ENCODE data around the gene GRID2.

GRID2 gene

DNA sequence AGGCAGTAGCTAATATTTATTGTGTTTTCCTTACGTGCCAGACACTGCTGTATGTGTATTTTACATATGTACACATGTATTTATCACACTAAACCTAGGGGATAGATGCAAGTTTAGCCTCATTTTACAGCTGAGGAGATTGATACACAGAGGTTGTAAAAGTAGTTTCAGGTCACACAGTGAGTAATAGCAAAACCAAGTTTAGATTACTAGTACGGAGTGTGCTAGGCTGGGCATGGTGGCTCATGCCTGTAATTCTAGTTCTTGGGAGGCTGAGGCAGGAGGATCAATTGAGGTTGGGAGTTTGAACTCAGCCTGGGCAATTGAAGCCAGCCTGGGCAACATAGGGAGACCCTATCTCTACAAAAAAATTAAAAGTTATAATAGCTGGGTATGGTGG is 823.7 kb downstream of the GRID2 start:
- DNase-seq: no peak

DNA sequence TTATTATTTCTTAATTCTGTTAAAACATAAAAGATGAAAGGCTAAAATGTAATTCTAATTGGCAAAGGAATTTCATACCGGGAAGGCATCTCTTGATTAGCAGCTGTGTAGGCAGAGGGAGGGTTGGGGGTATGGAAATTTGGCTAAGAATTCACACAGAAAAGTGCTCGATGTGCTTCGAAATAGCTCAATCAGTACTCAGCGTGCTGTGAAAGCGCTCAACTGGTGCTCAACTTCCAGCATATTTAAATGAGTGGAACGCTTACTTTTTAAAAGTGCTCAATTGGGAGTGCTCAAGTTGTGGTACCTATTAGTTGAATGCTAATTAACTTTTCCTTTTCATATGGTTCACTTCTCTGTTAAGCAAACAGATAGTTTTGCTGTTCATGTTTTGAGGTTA is 828.9 kb downstream of the GRID2 start:
- no peak for DNase-seq

DNA sequence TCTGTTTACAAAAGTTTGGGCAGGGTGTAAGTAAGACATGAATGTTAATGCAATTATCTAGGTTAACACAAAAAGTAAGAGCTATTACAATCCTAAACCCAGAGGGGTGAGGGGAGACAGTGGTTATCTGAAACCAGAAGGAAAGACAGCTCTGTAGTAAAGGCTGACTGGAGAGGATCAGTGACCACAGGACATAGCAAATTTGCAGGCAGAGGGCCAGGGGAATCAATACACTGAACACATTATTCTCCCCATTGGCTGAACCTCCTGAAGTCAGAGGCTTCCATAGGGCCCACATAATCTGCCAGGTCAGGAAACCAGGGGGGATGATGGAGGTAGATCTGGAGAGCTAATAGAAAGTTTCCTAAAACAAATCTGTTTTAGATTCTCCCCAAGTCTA is 835.4 kb downstream of the GRID2 start:
- DNase-seq: no peak

DNA sequence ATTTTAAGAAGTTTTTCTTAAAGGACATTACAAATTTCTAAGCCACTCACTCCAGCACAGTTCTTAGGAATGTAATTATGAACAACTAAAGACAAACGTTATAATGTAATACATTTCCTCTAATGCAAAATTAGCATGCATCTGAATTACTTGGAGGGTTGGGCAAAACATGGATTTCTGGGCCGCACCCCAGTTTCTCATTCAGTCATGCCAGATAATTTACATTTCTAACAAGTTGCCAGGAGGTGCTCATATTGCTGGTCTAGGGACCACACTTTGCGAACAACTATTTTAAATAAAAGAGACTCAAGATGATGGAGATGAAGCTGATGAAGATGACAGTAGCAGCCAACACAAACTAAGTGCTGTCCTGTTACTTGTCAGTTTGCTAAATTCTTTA is 840.1 kb downstream of the GRID2 start:
- DNase-seq: no peak

DNA sequence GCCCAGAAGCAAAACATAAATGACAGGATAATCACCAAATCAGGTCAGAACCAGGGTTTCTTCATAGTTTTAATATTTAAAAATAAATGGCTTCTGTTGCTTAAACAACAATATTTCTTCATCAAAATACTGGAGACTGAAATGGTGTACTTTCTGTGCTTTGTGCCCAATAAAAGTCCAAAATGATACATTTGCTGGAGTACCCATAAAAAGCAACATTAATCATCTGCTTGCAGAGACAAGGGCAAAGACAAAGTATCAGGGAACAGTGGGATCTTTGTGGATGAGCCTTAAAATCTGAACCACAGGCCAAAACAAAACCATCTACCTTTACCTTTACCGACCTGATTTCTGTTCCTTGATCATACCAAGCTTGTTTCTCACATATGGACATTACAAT is 840.9 kb downstream of the GRID2 start:
- no peak for DNase-seq

DNA sequence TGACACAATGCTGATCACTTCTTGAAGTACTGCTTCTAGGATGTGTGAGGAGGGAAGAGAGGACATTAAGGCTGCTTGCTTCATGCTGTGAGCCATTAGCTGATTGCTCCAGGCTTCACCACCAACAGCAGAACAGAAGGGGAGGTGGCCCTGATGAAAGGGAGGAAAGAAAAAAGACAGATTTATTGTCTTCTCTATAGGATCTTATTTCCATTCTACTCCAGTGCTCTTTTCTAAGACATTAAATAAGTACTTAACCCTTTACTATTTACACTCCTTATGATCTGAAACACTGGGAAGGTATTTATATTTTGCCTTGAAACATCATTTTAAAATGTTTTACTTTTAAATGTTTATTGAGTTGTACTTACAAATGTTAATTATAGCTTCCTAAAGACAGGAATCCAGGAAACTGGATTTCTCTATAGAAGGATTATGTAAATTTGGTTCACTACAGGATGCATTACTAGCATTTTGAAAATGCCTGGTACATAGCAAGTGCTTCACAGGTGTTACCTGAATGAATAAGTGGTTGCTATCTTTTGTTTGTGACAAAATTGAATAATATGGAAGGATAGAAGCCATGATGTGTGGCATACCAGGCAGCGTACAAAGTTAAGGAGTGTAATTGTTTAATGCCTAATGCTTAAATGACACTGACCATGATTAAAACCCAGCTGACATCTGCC is 843.9 kb downstream of the GRID2 start:
- DNase-seq: no peak

DNA sequence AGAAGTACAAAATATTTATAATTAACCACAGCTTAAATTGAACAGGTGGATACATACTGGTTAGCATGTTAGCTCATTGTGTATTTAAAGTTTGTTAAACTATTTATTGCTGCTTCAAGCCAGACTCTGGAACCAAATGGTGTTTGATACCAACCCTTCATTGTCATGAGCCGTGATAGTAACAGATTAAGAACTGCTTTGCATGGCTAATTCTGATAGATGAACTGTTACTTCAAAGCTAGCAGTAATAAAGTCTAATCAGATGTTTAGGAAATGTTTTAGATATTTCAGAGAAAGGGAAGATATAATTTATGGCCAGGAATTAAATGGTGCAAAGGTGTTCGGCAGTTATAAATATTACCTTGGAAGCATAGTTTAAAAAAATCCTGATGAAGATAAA is 848.7 kb downstream of the GRID2 start:
- no peak for DNase-seq

DNA sequence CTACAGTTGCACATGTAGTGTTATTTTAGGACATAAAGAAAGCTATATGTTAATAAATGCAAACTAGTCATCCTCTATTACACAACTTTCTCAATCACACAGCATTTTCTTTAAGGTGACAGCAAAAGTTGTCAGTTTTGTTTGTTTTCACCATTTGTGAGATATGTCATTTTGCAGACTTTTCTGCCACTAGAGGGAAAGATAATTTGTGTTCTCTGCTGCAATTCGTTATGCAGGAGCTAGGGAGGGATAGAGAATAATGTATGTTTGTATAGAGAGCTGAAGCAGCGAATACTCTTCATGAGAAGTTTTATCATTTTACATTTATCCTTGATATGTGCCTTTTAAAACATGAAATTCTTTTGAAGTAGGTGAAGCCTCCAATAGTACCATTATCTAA is 854.2 kb downstream of the GRID2 start:
- peak; percentile 27 for DNase-seq

DNA sequence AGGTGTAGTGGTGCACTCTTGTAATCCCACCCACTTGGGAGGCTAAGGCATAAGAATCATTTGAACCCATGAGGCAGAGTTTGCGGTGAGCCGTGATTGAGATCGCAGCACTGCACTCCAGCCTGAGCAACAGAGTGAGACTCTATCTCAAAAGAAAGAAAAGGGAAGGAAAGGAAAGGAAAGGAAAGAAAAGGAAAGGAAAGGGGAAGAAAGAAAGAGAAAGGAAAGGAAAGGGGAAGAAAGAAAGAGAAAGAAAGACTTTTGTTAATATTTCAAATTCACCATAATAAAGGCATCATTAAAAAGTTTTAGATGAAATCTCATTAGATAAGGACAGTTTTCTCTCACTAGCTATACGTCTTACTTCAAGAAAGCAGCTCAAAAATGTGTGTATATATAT is 864.3 kb downstream of the GRID2 start:
- DNase-seq: no peak

DNA sequence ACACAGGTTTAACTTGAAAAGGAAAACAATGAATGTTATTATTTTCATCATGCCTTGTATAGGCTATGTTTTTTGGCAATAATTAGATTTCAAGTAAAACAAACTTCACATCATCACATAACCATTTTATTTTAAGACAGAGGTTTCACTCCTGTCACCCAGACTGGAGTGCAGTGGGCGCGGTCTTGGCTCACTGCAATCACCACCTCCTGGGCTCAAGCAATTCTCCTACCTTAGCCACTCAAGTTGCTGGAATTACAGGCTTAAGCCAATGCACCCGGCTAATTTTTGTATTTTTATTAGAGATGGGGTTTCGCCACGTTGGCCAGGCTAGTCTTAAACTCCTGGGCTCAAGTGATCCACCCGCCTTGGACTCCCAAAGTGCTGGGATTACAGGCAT is 866.2 kb downstream of the GRID2 start:
- no peak for DNase-seq

DNA sequence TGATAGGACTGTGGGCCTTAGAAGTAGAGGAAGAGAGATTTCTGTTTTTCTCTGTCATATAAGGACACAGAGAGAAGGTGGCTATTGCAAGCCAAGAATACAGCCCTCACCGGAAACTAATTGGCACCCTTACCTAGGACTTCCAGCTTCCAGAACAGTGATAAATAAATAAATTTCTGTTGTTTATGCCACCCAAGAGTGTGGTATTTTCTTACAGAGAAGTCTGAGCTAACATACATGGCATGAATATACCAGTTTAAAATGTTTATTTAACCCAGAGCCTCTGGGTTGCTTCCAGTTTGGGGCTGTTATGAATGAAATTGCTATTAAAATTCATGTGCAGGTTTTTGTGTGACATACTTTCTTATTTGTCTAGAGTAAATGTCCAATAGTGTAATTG is 870.8 kb downstream of the GRID2 start:
- no peak for DNase-seq

DNA sequence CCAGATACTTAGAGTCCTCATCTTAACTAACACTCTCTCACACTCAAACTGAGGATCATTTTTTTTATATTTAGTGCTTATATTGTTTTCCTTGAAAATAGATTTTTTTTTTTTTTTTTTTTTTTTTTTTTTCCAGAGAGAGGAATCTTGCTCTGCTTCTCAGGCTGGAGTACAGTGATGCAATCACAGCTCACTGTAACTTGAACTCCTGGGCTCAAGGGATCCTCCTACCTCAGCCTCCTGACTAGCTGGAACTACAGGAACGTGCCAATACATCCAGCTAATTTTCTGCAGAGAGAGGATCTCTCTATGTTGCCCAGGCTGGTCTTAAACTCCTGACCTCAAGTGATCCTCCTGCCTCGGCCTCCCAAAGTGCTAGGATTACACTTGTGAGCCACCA is 874.5 kb downstream of the GRID2 start:
- no peak for DNase-seq

DNA sequence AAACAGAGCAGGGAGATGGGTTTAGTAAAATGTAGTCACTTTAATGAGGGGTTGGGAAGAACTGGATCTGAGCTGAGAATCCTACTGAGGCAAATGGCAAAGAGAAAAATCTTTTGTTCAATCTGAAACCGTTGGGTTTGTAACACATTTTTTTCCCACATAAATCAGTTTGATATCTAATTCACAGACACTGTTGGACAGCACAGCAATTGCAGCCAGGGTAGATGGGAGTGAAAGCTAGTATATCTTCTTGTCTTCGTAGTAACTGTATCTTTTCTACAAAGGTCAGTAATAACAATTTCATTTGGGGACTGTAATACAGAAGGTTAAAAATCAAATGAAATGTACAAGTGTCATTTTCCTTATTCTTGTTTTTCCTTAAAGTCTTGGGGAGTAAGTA is 875.3 kb downstream of the GRID2 start:
- DNase-seq: no peak

DNA sequence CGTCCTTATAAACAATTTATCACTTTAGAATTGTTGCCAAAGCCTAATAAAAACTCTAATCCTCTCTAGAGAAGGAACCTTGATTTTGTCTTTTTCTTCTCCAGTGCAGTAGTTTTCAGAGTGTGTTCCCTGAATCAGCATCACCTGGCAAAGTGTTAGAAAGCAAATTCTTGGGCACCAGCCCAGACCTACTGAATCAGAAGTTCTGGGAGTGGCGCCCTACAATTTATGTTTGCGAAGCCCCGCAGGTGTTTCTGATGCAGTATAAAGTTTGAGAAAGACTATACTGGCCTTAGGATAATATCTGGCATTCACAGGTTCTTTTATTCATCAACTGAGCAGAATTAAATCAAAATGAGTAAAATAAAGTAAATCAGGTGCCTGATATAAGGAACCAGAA is 879.0 kb downstream of the GRID2 start:
- DNase-seq: no peak

DNA sequence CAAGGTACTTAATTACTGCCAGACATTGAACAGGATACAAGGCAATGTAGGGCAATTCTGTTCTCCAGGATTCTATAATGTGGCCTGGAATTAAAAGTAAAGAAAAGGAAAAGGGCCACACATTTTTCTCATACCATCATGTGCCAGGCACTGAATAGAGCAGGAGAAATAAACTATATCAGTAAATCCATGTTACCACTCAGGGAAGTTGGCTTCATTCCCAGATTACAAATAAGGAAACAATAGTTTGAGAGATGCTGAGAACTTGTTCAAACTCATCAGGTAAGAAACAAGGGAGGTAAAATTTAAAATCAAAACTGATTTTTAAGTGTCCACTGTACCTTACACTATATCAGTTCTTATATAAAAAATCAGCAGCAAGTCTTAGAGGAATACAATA is 879.8 kb downstream of the GRID2 start:
- DNase-seq: no peak

DNA sequence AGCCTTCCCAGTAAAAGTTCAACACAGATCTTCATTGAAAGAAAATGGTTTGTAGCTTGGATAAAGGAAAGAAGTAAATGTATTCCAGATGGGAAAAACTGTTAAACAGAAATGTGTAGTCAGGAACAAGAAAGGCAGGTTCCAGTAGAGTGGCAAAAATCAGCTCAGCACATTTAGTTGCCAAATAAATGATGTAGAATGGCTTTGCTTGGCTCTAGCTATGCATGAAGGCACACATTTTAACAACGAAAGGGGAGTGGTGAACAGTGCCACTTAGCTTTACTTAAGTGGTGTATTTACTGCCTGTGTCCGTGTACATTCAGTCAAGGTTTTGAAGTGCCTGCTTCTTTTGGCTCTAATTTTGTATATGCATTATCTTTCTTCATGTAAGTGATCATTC is 880.3 kb downstream of the GRID2 start:
- DNase-seq: no peak

DNA sequence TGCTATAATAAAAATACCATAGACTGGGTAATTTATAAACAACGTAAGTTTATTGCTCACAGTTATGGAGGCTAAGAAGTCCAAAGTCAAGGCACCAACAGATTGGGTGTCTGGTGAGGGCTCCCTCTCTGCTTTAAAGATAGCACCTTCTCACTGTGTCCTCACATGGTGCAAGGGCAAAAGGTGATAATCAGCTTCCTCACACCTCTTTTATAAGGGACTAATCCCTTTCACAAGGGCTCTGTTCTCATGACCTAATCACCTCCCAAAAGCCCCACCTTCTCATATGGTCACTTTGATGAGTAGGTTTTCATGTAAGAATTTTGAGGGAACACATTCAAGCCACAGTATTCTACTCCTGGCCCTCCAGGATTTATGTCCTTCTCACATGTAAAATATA is 883.1 kb downstream of the GRID2 start:
- DNase-seq: no peak

DNA sequence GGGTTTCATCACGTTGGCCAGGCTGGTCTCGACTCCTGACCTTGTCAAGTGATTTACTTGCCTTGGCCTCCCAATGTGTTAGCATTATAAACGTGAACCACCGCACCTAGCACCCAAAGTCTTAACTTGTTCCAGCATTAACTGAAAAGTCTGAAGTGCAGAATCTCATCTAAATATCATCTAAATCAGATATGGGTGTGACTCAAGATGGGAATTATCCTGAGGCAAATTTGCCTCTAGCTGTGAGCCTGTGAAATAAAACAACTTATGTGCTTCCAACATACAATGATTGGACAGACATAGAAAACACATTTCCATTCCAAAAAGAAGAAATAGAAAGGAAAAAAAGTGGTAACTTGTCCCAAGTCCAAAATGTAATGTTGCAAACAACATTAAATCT is 883.7 kb downstream of the GRID2 start:
- no peak for DNase-seq

DNA sequence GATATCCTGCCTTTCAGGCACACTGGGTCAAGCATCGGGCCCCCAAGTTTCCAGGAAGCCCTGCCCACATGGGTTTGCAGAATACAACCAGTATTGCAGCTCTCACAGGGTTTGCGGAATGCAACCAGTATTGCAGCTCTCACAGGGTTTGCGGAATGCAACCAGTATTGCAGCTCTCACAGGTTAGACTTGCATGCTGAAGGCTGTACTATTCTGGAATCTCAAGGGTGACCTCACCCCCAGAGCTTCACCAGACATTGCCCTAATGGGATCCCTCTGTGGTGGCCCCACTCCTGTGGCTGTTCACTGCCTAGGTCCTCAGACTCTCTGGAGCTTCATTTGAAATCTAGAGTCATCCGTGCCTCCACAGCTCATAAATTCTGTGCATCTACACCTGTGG is 884.1 kb downstream of the GRID2 start:
- DNase-seq: no peak

DNA sequence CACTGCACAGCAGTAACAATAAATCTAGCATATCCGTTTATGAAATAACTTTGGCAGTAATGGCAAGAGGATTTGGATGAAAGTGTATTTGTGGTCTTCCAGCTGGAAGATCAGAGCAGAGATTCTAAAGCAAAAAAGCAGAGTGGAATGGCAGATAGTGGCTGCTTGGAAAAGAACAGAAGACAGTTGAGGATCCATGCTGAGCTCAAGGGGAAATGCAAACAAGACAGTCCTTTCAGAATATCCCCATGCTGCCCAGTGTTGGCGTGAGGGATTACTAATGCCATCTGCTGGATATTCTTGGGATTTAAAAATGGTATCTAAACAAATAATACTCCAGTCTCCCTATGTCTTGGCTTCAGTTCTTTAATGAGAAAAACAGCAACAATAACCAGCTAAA is 895.7 kb downstream of the GRID2 start:
- DNase-seq: peak; percentile 57

DNA sequence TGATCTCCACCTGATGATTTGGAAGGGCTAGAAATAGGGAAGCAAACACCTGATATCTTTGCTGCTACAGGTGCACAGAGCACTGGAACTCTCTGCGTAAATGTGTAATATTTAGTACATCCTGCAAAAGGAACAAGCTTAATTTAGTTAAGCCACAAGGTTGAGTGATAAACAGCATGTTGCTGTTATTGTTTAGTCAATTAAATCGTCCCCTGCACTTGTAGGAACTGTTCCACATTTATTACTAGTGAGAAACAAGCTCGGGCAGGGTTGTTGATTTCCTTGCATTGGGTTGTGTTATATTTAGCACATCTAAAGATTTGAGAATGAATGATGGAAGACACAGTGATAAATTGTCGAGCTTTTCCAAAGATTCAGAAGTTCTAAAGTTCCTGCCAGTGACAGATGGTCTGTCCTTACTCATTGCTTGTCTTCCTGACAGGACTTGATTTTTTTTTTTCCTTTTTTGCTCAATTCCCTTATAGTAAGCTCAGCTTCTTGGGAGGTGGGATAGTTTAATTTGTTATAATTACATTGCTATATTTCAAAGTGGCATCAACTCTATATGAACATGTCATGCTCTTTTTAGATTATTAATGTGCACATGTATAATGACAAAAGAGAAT is 897.8 kb downstream of the GRID2 start:
- DNase-seq: no peak

DNA sequence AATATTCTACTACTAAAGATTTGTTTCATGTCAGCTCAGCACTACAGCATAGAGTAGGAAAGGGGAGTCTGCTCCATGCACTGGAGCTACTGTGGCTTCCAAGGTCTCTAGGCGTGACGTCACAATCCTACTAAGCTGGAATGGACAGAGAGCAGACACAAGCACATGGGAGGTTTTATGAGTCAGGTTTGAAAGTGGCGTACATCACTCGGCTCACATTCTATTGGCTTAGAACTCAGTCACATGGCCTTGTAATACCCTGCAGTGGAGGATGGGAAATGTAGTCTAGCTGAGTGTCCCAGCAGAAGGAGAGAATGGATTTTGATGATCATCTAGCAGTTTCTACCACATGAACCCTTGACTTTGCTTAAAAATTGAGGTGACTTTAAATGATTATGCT is 899.9 kb downstream of the GRID2 start:
- DNase-seq: no peak

DNA sequence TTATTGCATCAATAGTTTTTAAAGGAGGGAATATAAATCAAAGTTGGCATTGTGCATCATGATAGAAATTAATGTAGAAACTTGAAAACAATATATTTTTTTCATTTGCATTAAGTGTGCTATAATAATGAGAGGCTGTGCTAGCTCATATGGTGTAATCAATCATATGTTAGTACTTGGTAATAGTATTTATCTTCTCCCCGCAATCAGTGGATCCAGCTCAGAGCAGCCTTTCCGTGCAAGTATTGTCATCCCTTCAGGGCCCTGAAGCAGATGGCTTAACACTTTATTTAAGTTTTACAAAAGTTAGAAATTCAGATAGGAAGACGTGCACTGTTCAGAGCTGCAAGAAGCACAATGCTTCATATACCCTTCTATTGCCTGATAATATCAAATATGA is 908.5 kb downstream of the GRID2 start:
- DNase-seq: no peak

DNA sequence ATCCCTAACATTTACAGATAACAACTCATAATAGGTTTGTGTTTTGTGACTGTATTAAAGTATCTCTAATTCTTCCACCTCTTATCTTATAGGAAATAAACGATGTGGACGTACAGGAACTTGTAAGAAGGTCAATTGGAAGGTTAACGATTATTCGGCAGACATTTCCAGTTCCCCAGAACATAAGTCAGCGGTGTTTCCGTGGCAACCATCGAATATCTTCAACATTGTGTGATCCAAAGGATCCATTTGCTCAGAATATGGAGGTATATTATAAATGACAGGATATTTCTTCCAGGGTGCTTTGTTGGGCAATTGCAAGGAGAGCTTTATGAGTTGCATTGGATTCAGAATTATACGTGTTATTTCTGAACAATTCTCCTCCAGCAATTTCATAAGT is 912.9 kb downstream of the GRID2 start:
- no peak for DNase-seq

DNA sequence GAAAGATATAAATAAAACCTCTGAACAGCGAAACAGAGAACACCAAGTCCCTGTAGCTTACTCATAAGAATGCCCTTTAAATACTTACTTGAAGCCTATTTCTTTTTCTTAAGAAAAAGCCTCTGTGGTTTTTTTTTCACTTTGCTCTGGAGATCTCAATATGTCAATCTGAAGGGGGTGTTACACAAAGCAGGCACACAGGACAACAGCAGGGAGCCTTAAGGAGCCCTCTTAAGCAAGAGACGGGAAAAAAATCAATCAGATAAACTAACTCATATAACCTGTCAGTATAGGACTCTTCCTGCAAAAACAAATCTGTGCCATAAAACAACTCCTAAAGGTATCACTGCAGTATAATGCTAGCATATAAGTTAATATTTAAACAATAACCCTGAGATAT is 913.7 kb downstream of the GRID2 start:
- no peak for DNase-seq
